SK-N-SH treated with all-trans-retinoic acid at 6 μM for 48 hours (cell line): Measurements from ENCODE around the gene NSUN4.

Experiments used
- ATAC-seq: fragments of 200-7000 bp; cut with Tn5 transposase; 3 replicates; pipeline ENCODE4 v1.9.1; 2020; ENCODE audit warnings: mild to moderate bottlenecking, moderate library complexity
- BACH2 ChIP-seq: fragments of 250-450 bp; sonication (Bioruptor Pico); IDR thresholded peaks from 2 replicates; pipeline ENCODE4 v1.9.0; 2021; ENCODE audit warnings: mild to moderate bottlenecking, borderline replicate concordance
- CREB5 ChIP-seq: fragments of 250-450 bp; sonication (Bioruptor Pico); IDR thresholded peaks from 2 replicates; pipeline ENCODE4 v1.5.1; 2020; ENCODE audit warnings: low read depth, mild to moderate bottlenecking, moderate library complexity
- CSDC2 ChIP-seq: fragments of 250-450 bp; sonication (Bioruptor Pico); IDR thresholded peaks from 2 replicates; pipeline ENCODE4 v1.5.0; 2020; ENCODE audit warnings: mild to moderate bottlenecking, moderate library complexity
- GLIS3 ChIP-seq: fragments of 250-450 bp; sonication (Bioruptor Pico); IDR thresholded peaks from 2 replicates; pipeline ENCODE4 v1.5.0; 2020; ENCODE audit warnings: mild to moderate bottlenecking, moderate library complexity
- ISL1 ChIP-seq: fragments of 250-450 bp; sonication (Bioruptor Pico); IDR thresholded peaks from 2 replicates; pipeline ENCODE4 v2.1.2; 2022; ENCODE audit warnings: mild to moderate bottlenecking, moderate library complexity
- OSR1 ChIP-seq: fragments of 250-450 bp; sonication (Bioruptor Pico); IDR thresholded peaks from 2 replicates; pipeline ENCODE4 v1.8.0; 2022; ENCODE audit warnings: moderate library complexity, mild to moderate bottlenecking, inconsistent platforms
- PATZ1 ChIP-seq: fragments of 250-450 bp; sonication (Bioruptor Pico); IDR thresholded peaks from 2 replicates; pipeline ENCODE4 v1.8.0; 2020; ENCODE audit warnings: mild to moderate bottlenecking, moderate library complexity, borderline replicate concordance
- POU6F1 ChIP-seq: fragments of 250-450 bp; sonication (Bioruptor Pico); IDR thresholded peaks from 2 replicates; pipeline ENCODE4 v1.8.0; 2021; ENCODE audit warnings: low read depth, mild to moderate bottlenecking, moderate library complexity, borderline replicate concordance
- PPARA ChIP-seq: fragments of 250-450 bp; sonication (Bioruptor Pico); IDR thresholded peaks from 2 replicates; pipeline ENCODE4 v1.5.0; 2020; ENCODE audit warnings: mild to moderate bottlenecking, borderline replicate concordance
- RARB ChIP-seq: fragments of 250-450 bp; sonication (Bioruptor Pico); IDR thresholded peaks from 2 replicates; pipeline ENCODE4 v1.8.0; 2021; ENCODE audit warnings: mild to moderate bottlenecking, moderate library complexity
- SNAI2 ChIP-seq: fragments of 250-450 bp; sonication (Bioruptor Pico); IDR thresholded peaks from 2 replicates; pipeline ENCODE4 v1.5.0; 2020; ENCODE audit warnings: mild to moderate bottlenecking, moderate library complexity
- TCF4 ChIP-seq: fragments of 250-450 bp; sonication (Bioruptor Pico); IDR thresholded peaks from 2 replicates; pipeline ENCODE4 v1.8.0; 2021; ENCODE audit warnings: mild to moderate bottlenecking, moderate library complexity, borderline replicate concordance
- TOX ChIP-seq: fragments of 250-450 bp; sonication (Bioruptor Pico); IDR thresholded peaks from 2 replicates; pipeline ENCODE4 v1.8.0; 2021; ENCODE audit warnings: mild to moderate bottlenecking, moderate library complexity, borderline replicate concordance
- TSHZ2 ChIP-seq: fragments of 250-450 bp; sonication (Bioruptor Pico); IDR thresholded peaks from 2 replicates; pipeline ENCODE4 v1.5.0; 2020; ENCODE audit warnings: mild to moderate bottlenecking, moderate library complexity
- ZFP3 ChIP-seq: fragments of 250-450 bp; sonication (Bioruptor Pico); IDR thresholded peaks from 2 replicates; pipeline ENCODE4 v1.5.0; 2020; ENCODE audit warnings: mild to moderate bottlenecking, moderate library complexity
- ZFP30 ChIP-seq: fragments of 450-650 bp; formaldehyde crosslinking; IDR thresholded peaks from 2 replicates; pipeline ENCODE4 v1.5.0; 2022; ENCODE audit warnings: mild to moderate bottlenecking, moderate library complexity
- ZNF565 ChIP-seq: fragments of 450-650 bp; formaldehyde crosslinking; conservative IDR thresholded peaks from 2 replicates; pipeline ENCODE4 v1.5.0; 2020; ENCODE audit warnings: low read depth, mild to moderate bottlenecking, moderate library complexity
- ZNF70 ChIP-seq: fragments of 450-650 bp; formaldehyde crosslinking; IDR thresholded peaks from 2 replicates; pipeline ENCODE4 v1.5.0; 2020; ENCODE audit warnings: mild to moderate bottlenecking, moderate library complexity
- ZNF8 ChIP-seq: fragments of 450-650 bp; formaldehyde crosslinking; IDR thresholded peaks from 2 replicates; pipeline ENCODE4 v1.5.0; 2020; ENCODE audit warnings: mild to moderate bottlenecking, moderate library complexity
- TF ChIP-seq, protein P1 (sequence below): fragments of 250-450 bp; sonication (Bioruptor Pico); IDR thresholded peaks from 2 replicates; pipeline ENCODE4 v1.5.1; 2021; ENCODE audit warnings: mild to moderate bottlenecking, moderate library complexity

Gene NSUN4

DNA sequence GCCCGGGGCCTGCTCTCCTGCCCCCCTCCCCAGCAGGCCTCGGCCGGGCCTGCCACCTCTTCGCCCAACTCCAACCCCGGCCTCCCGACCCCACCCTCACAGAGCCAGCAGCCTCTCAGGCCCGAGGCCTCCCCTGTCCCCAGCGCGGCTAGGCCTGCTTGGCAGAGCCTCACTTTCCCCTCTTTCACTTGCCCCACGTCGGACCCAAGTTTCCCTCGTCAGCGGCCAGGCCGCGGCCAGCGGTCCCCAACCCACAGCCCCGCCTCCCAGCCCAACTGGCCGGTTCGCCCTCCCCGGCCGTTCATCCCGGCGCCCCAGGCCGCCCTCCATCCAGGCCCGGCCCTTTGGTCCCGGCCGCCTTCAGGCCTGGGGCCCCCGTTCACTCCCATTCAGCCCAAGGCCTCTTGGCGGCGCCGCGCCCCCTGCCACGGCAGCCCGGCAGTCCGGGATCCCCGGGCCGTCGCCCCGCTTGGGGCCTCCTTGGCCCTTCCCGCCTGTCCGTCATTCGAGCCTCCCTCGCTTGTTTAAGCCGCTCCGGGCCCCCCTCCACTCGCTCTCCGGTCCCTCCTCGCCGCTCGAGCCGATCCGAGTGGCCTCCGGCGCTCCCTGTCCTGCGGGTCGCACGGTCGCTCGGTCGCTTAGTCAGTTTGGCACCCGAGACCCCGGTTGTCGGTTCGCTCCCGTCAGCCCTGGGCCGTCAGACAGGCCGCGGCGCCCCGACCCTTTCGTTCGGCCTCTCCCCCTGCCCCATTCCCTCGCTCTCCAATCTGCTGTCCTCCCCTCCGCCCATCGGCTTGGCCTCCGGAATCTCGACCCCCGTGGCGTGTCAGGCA is 38.6 kb upstream of the NSUN4 start:
- peak; percentile 21 for ATAC-seq
- TF ChIP-seq PPARA (no peak), PATZ1 (CRISPR knock-in tag) (no peak), ZNF70 (CRISPR knock-in tag) (no peak), ISL1 (CRISPR knock-in tag) (no peak), TOX (CRISPR knock-in tag) (no peak), ZFP3 (no peak), ZNF565 (no peak), POU6F1 (CRISPR knock-in tag) (no peak), BACH2 (CRISPR knock-in tag) (no peak)

DNA sequence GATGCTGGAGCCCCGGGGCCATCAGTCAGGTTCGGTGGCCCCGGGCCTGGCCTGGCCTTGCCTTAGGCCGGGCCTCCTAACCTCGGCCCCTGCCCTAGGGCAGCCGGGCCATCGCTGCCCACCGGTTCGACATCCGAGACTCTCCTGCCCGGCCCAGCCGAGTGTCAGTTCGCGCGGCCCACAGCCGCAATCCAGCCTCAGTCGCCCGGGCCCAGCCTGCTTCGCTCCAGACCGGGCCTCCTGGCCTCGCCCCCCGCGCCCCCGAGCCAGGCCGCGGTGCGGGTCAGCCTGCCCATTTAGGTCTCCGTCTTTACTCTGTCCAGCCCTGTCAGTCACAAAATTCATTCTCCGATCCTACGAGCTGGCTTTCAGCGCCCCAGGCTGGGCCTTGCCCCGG is 38.0 kb upstream of the NSUN4 start:
- TF ChIP-seq CSDC2 (CRISPR knock-in tag), result no peak
- no peak for TF ChIP-seq TCF4 (CRISPR knock-in tag)
- TF ChIP-seq, protein P1, sequence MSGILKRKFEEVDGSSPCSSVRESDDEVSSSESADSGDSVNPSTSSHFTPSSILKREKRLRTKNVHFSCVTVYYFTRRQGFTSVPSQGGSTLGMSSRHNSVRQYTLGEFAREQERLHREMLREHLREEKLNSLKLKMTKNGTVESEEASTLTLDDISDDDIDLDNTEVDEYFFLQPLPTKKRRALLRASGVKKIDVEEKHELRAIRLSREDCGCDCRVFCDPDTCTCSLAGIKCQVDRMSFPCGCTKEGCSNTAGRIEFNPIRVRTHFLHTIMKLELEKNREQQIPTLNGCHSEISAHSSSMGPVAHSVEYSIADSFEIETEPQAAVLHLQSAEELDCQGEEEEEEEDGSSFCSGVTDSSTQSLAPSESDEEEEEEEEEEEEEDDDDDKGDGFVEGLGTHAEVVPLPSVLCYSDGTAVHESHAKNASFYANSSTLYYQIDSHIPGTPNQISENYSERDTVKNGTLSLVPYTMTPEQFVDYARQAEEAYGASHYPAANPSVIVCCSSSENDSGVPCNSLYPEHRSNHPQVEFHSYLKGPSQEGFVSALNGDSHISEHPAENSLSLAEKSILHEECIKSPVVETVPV, result no peak
- no peak for TF ChIP-seq OSR1
- no peak for TF ChIP-seq ZFP3
- no peak for TF ChIP-seq TOX (CRISPR knock-in tag)
- TF ChIP-seq ZNF8 (CRISPR knock-in tag), result no peak
- TF ChIP-seq BACH2 (CRISPR knock-in tag), result no peak
- TF ChIP-seq SNAI2 (CRISPR knock-in tag), result no peak
- TF ChIP-seq TSHZ2 (CRISPR knock-in tag), result no peak
- TF ChIP-seq POU6F1 (CRISPR knock-in tag), result no peak
- TF ChIP-seq ISL1 (CRISPR knock-in tag), result no peak
- TF ChIP-seq CREB5, result no peak
- no peak for TF ChIP-seq GLIS3 (CRISPR knock-in tag)
- no peak for TF ChIP-seq PPARA
- TF ChIP-seq ZFP30 (CRISPR knock-in tag), result no peak
- no peak for TF ChIP-seq ZNF565
- TF ChIP-seq RARB, result no peak
- peak; percentile 23 for ATAC-seq
